GM23338 (cell line): ENCODE measurements around the gene SDF2L1. TPM values are rescaled to one million over a fixed set of nuclear protein-coding genes. Genes with fewer than 3 reads are reported as not detected.

Experiments
- ATAC-seq: fragments of 200-7000 bp; cut with Tn5 transposase; 3 replicates; pipeline ENCODE4 v1.9.1; 2020
- DNase-seq: peaks from one replicate; pipeline ENCODE4 v3.0.0-alpha.2; 2015; ENCODE audit warnings: low spot score
- H2AFZ ChIP-seq: fragments of 200-600 bp; sonication (generic); 2 replicates; pipeline ENCODE4 v1.8.0; 2016; ENCODE audit warnings: antibody characterized with exemption, mild to moderate bottlenecking, moderate library complexity
- H3F3A ChIP-seq: fragments of 200-600 bp; sonication (generic); replicated peaks from 2 replicates; pipeline ENCODE4 v1.8.0; 2017; ENCODE audit warnings: antibody characterized with exemption, mixed run types, low read depth
- H3K27ac ChIP-seq: fragments of 200-600 bp; sonication (generic); 2 replicates; pipeline ENCODE4 v1.6.1; 2016; ENCODE audit warnings: low read depth
- H3K27me3 ChIP-seq: fragments of 200-600 bp; sonication (generic); 2 replicates; pipeline ENCODE4 v1.8.0; 2016; ENCODE audit warnings: mild to moderate bottlenecking, mixed run types, moderate library complexity; ENCODE audit not compliant: insufficient read depth
- H3K36me3 ChIP-seq: fragments of 200-600 bp; sonication (generic); 2 replicates; pipeline ENCODE4 v1.8.0; 2016; ENCODE audit warnings: mild to moderate bottlenecking; ENCODE audit not compliant: insufficient read depth
- H3K4me1 ChIP-seq: fragments of 200-600 bp; sonication (generic); 2 replicates; pipeline ENCODE4 v1.8.0; 2016; ENCODE audit warnings: mild to moderate bottlenecking, moderate library complexity; ENCODE audit not compliant: insufficient read depth
- H3K4me2 ChIP-seq: fragments of 200-600 bp; sonication (generic); 2 replicates; pipeline ENCODE4 v1.7.1; 2017; ENCODE audit warnings: mixed run types
- H3K4me3 ChIP-seq: fragments of 200-600 bp; sonication (generic); 2 replicates; pipeline ENCODE4 v1.6.1; 2016; ENCODE audit warnings: mixed run types
- H3K79me2 ChIP-seq: fragments of 200-600 bp; sonication (generic); replicated peaks from 2 replicates; pipeline ENCODE4 v1.8.0; 2017; ENCODE audit warnings: mild to moderate bottlenecking; ENCODE audit not compliant: insufficient read depth
- H3K9me2 ChIP-seq: fragments of 200-600 bp; sonication (generic); 2 replicates; pipeline ENCODE4 v1.8.0; 2017; ENCODE audit not compliant: insufficient read depth
- H4K20me1 ChIP-seq: fragments of 200-600 bp; sonication (generic); replicated peaks from 2 replicates; pipeline ENCODE4 v1.8.0; 2017; ENCODE audit warnings: mild to moderate bottlenecking; ENCODE audit not compliant: insufficient read depth
- H3K27ac Mint-ChIP-seq: 2 replicates; pipeline ENCODE4 v1.8.0; 2020; ENCODE audit warnings: inconsistent platforms, mild to moderate bottlenecking, moderate library complexity, mixed read lengths
- H3K27me3 Mint-ChIP-seq: 3 replicates; pipeline ENCODE4 v1.8.0; 2022; ENCODE audit warnings: low read depth, mild to moderate bottlenecking, moderate library complexity, mixed read lengths, inconsistent platforms; ENCODE audit not compliant: insufficient read depth, poor library complexity
- H3K36me3 Mint-ChIP-seq: 3 replicates; pipeline ENCODE4 v1.8.0; 2021; ENCODE audit warnings: low read depth, mild to moderate bottlenecking, inconsistent platforms, moderate library complexity, mixed read lengths
- H3K4me1 Mint-ChIP-seq: 3 replicates; pipeline ENCODE4 v1.8.0; 2020; ENCODE audit warnings: mild to moderate bottlenecking, inconsistent platforms, mixed read lengths
- H3K4me3 Mint-ChIP-seq: 3 replicates; pipeline ENCODE4 v1.8.0; 2021; ENCODE audit warnings: moderate library complexity, mild to moderate bottlenecking, inconsistent platforms, mixed read lengths
- H3K9me3 Mint-ChIP-seq: 3 replicates; pipeline ENCODE4 v1.8.0; 2020; ENCODE audit warnings: moderate library complexity, mild to moderate bottlenecking, inconsistent platforms, mixed read lengths
- CREB1 ChIP-seq: fragments of 250-450 bp; sonication (Bioruptor Pico); IDR thresholded peaks from 2 replicates; pipeline ENCODE4 v1.5.0; 2020; ENCODE audit warnings: low read depth, mild to moderate bottlenecking, moderate library complexity
- EZH2 ChIP-seq: fragments of 200-600 bp; sonication (generic); IDR thresholded peaks from one replicate; pipeline ENCODE4 v1.8.0; 2017; ENCODE audit warnings: antibody characterized with exemption, mild to moderate bottlenecking, low read depth; ENCODE audit not compliant: unreplicated experiment
- EZH2phosphoT487 ChIP-seq: fragments of 200-600 bp; sonication (generic); IDR thresholded peaks from one replicate; pipeline ENCODE4 v1.8.1; 2018; ENCODE audit warnings: antibody characterized with exemption; ENCODE audit not compliant: unreplicated experiment
- JUNB ChIP-seq: IDR thresholded peaks from one replicate; pipeline ENCODE4 v1.6.1; 2016; ENCODE audit warnings: antibody characterized with exemption; ENCODE audit not compliant: unreplicated experiment
- NANOG ChIP-seq: IDR thresholded peaks from 2 replicates; pipeline ENCODE4 v1.6.1; 2016; ENCODE audit warnings: antibody characterized with exemption, borderline replicate concordance
- POLR2AphosphoS5 ChIP-seq: IDR thresholded peaks from 2 replicates; pipeline ENCODE4 v1.6.1; 2016; ENCODE audit warnings: antibody characterized with exemption, low read depth
- STAT1 ChIP-seq: IDR thresholded peaks from one replicate; pipeline ENCODE4 v1.6.1; 2016; ENCODE audit warnings: antibody characterized with exemption; ENCODE audit not compliant: unreplicated experiment
- ZNF114 ChIP-seq: fragments of 250-450 bp; sonication (Bioruptor Pico); IDR thresholded peaks from 2 replicates; pipeline ENCODE4 v1.5.0; 2020; ENCODE audit warnings: mild to moderate bottlenecking, moderate library complexity
- ZNF331 ChIP-seq: fragments of 250-450 bp; sonication (Bioruptor Pico); IDR thresholded peaks from 2 replicates; pipeline ENCODE4 v1.5.0; 2020; ENCODE audit warnings: low read depth, mild to moderate bottlenecking, moderate library complexity
- polyA plus RNA-seq: library from polyadenylated mRNA; unstranded; fragments of >200 nt; fragmentation: Nextera tagmentation; extraction: Ambion mirVana; gene quantifications from 2 replicates; pipeline ENCODE4 v1.2.1, GENCODE V29; 2016
- total RNA-seq: library from RNA; depleted of rRNA; stranded (reverse); fragments of >200 nt; shearing (Covaris generic); gene quantifications from 2 replicates; pipeline ENCODE4 v1.2.3, GENCODE V29; 2014
- TF ChIP-seq, protein P1 (sequence below): IDR thresholded peaks from one replicate; pipeline ENCODE4 v1.6.1; 2018; ENCODE audit warnings: antibody characterized with exemption; ENCODE audit not compliant: unreplicated experiment
- TF ChIP-seq, protein P2 (sequence below): fragments of 250-450 bp; sonication (Bioruptor Pico); IDR thresholded peaks from 2 replicates; pipeline ENCODE4 v1.5.0; 2020; ENCODE audit warnings: mild to moderate bottlenecking, moderate library complexity
- TF ChIP-seq, protein P3 (sequence below): IDR thresholded peaks from 2 replicates; pipeline ENCODE4 v1.6.1; 2016; ENCODE audit warnings: antibody characterized with exemption
- TF ChIP-seq, protein P4 (sequence below), 2 experiments: fragments of 200-600 bp in 1 of 2; sonication (generic) in 1 of 2; conservative IDR thresholded peaks; 2 replicates each; pipeline versions ENCODE4 v1.5.1 to v1.6.1; 2016 to 2017; ENCODE audit warnings: antibody characterized with exemption in 2 of 2, low read depth in 2 of 2, mild to moderate bottlenecking in 2 of 2, moderate library complexity in 1 of 2

Gene SDF2L1
- total and polyA plus RNA-seq, 2 experiments from 2014 or later: 62.3 to 72.7 TPM

DNA sequence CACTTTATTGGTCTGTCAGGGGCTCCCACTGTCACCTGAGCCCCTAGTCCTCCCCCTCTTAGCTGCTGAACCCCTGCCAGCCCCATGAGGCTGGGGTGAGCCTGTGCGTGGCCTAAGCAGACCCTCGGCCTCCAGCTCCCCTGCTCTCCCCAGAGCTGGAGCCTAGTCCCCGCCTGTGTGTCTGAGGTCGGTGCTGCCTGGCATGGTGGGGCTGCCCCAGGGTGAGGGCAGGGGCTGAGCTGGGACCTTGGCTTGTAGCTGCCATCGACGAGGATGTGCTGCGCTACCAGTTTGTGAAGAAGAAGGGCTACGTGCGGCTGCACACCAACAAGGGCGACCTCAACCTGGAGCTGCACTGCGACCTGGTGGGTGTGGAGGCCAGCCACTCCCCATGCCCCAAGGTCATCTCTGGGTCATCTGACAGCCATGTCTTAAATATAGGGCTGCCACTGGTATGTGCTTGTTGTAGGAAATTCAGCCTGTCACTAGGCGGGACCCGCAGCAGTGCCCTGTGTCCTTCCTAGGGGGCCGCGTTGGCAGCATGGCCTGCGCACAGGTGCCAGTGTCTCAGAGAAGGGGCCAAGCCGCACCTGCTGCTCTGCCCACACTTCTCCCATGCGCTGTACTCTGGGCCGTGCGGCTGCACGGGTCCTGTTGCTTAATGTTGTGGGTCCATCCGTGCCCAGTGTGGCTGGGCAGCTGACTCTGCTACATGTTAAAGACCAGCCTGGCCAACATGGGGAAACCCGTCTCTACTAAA is 44.7 kb downstream of the SDF2L1 start:
- DNase-seq: no peak
- H2AFZ ChIP-seq: no peak overlapping the region
- H3K4me1 Mint-ChIP-seq: no peaks in the 10 kb centered on the region
- H3K27ac ChIP-seq: no peak overlapping the region
- peaks cover 9% of the 10 kb centered on the region for H3K27me3 Mint-ChIP-seq
- peaks cover 16% of the 10 kb centered on the region for H3K36me3 Mint-ChIP-seq
- no peak overlapping the region for H3K4me2 ChIP-seq
- 0 out of 2 replicates have a peak, but pooled peaks cover 4% of the 10 kb centered on the region for H3K36me3 ChIP-seq
- peaks cover 9% of the 10 kb centered on the region; the same call in 1 of the 2 replicates for H4K20me1 ChIP-seq
- H3K9me2 ChIP-seq: no peaks in the 10 kb centered on the region
- ATAC-seq: no peak
- no peaks in the 10 kb centered on the region for H3F3A ChIP-seq
- H3K4me1 ChIP-seq: no peaks in the 10 kb centered on the region
- H3K9me3 Mint-ChIP-seq: no peaks in the 10 kb centered on the region
- TF ChIP-seq, protein P1, sequence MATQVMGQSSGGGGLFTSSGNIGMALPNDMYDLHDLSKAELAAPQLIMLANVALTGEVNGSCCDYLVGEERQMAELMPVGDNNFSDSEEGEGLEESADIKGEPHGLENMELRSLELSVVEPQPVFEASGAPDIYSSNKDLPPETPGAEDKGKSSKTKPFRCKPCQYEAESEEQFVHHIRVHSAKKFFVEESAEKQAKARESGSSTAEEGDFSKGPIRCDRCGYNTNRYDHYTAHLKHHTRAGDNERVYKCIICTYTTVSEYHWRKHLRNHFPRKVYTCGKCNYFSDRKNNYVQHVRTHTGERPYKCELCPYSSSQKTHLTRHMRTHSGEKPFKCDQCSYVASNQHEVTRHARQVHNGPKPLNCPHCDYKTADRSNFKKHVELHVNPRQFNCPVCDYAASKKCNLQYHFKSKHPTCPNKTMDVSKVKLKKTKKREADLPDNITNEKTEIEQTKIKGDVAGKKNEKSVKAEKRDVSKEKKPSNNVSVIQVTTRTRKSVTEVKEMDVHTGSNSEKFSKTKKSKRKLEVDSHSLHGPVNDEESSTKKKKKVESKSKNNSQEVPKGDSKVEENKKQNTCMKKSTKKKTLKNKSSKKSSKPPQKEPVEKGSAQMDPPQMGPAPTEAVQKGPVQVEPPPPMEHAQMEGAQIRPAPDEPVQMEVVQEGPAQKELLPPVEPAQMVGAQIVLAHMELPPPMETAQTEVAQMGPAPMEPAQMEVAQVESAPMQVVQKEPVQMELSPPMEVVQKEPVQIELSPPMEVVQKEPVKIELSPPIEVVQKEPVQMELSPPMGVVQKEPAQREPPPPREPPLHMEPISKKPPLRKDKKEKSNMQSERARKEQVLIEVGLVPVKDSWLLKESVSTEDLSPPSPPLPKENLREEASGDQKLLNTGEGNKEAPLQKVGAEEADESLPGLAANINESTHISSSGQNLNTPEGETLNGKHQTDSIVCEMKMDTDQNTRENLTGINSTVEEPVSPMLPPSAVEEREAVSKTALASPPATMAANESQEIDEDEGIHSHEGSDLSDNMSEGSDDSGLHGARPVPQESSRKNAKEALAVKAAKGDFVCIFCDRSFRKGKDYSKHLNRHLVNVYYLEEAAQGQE: no peak
- no peak for TF ChIP-seq ZNF114 (CRISPR knock-in tag)
- TF ChIP-seq, protein P2, sequence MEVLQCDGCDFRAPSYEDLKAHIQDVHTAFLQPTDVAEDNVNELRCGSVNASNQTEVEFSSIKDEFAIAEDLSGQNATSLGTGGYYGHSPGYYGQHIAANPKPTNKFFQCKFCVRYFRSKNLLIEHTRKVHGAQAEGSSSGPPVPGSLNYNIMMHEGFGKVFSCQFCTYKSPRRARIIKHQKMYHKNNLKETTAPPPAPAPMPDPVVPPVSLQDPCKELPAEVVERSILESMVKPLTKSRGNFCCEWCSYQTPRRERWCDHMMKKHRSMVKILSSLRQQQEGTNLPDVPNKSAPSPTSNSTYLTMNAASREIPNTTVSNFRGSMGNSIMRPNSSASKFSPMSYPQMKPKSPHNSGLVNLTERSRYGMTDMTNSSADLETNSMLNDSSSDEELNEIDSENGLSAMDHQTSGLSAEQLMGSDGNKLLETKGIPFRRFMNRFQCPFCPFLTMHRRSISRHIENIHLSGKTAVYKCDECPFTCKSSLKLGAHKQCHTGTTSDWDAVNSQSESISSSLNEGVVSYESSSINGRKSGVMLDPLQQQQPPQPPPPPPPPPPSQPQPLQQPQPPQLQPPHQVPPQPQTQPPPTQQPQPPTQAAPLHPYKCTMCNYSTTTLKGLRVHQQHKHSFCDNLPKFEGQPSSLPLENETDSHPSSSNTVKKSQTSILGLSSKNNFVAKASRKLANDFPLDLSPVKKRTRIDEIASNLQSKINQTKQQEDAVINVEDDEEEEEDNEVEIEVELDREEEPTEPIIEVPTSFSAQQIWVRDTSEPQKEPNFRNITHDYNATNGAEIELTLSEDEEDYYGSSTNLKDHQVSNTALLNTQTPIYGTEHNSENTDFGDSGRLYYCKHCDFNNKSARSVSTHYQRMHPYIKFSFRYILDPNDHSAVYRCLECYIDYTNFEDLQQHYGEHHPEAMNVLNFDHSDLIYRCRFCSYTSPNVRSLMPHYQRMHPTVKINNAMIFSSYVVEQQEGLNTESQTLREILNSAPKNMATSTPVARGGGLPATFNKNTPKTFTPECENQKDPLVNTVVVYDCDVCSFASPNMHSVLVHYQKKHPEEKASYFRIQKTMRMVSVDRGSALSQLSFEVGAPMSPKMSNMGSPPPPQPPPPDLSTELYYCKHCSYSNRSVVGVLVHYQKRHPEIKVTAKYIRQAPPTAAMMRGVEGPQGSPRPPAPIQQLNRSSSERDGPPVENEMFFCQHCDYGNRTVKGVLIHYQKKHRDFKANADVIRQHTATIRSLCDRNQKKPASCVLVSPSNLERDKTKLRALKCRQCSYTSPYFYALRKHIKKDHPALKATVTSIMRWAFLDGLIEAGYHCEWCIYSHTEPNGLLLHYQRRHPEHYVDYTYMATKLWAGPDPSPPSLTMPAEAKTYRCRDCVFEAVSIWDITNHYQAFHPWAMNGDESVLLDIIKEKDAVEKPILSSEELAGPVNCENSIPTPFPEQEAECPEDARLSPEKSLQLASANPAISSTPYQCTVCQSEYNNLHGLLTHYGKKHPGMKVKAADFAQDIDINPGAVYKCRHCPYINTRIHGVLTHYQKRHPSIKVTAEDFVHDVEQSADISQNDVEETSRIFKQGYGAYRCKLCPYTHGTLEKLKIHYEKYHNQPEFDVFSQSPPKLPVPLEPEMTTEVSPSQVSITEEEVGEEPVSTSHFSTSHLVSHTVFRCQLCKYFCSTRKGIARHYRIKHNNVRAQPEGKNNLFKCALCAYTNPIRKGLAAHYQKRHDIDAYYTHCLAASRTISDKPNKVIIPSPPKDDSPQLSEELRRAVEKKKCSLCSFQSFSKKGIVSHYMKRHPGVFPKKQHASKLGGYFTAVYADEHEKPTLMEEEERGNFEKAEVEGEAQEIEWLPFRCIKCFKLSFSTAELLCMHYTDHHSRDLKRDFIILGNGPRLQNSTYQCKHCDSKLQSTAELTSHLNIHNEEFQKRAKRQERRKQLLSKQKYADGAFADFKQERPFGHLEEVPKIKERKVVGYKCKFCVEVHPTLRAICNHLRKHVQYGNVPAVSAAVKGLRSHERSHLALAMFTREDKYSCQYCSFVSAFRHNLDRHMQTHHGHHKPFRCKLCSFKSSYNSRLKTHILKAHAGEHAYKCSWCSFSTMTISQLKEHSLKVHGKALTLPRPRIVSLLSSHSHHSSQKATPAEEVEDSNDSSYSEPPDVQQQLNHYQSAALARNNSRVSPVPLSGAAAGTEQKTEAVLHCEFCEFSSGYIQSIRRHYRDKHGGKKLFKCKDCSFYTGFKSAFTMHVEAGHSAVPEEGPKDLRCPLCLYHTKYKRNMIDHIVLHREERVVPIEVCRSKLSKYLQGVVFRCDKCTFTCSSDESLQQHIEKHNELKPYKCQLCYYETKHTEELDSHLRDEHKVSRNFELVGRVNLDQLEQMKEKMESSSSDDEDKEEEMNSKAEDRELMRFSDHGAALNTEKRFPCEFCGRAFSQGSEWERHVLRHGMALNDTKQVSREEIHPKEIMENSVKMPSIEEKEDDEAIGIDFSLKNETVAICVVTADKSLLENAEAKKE (CRISPR knock-in tag): no peak
- TF ChIP-seq POLR2AphosphoS5: no peak
- no peak for TF ChIP-seq ZNF331 (CRISPR knock-in tag)
- no peak for TF ChIP-seq EZH2phosphoT487
- TF ChIP-seq, protein P3, sequence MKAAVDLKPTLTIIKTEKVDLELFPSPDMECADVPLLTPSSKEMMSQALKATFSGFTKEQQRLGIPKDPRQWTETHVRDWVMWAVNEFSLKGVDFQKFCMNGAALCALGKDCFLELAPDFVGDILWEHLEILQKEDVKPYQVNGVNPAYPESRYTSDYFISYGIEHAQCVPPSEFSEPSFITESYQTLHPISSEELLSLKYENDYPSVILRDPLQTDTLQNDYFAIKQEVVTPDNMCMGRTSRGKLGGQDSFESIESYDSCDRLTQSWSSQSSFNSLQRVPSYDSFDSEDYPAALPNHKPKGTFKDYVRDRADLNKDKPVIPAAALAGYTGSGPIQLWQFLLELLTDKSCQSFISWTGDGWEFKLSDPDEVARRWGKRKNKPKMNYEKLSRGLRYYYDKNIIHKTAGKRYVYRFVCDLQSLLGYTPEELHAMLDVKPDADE: no peak
- TF ChIP-seq, protein P4, sequence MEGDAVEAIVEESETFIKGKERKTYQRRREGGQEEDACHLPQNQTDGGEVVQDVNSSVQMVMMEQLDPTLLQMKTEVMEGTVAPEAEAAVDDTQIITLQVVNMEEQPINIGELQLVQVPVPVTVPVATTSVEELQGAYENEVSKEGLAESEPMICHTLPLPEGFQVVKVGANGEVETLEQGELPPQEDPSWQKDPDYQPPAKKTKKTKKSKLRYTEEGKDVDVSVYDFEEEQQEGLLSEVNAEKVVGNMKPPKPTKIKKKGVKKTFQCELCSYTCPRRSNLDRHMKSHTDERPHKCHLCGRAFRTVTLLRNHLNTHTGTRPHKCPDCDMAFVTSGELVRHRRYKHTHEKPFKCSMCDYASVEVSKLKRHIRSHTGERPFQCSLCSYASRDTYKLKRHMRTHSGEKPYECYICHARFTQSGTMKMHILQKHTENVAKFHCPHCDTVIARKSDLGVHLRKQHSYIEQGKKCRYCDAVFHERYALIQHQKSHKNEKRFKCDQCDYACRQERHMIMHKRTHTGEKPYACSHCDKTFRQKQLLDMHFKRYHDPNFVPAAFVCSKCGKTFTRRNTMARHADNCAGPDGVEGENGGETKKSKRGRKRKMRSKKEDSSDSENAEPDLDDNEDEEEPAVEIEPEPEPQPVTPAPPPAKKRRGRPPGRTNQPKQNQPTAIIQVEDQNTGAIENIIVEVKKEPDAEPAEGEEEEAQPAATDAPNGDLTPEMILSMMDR (conservative IDR thresholded peaks at IDR 0.05; ENCODE audit: low read depth in 2 of 2): no peak
- no peak for TF ChIP-seq EZH2
- no peak for TF ChIP-seq CREB1 (CRISPR knock-in tag)
- no peak for TF ChIP-seq NANOG
- TF ChIP-seq JUNB: no peak
- no peak for TF ChIP-seq STAT1
- no peak overlapping the region for H3K4me3 Mint-ChIP-seq
- no peak overlapping the region for H3K4me3 ChIP-seq
- no peak overlapping the region for H3K27ac Mint-ChIP-seq
- no peaks in the 10 kb centered on the region for H3K79me2 ChIP-seq
- no peaks in the 10 kb centered on the region for H3K27me3 ChIP-seq
